ENCODE results near the gene CPPED1.

GRCh38 chr16:12649356-12649755 is 154.3 kb downstream of the CPPED1 start:
- TF ChIP-seq YY1 (IDR thresholded peaks at IDR 0.05; ENCODE audit: insufficient read depth, insufficient read length) (no peak), ZNF274 (IDR thresholded peaks at IDR 0.05; ENCODE audit: low read depth, low read length) (no peak), SUZ12 (IDR thresholded peaks at IDR 0.05; ENCODE audit: extremely low read depth, insufficient read depth, insufficient read length) (no peak)
